H9 (cell line): ENCODE data around the gene CEACAM6. TPM values are rescaled to one million over a fixed set of nuclear protein-coding genes. Genes with fewer than 3 reads are reported as not detected.

Experiments
- DNase-seq: peaks from one replicate; pipeline ENCODE4 v3.0.0-alpha.2; 2017
- H2AFZ ChIP-seq: one replicate; pipeline ENCODE4 v1.6.1; 2013; ENCODE audit warnings: mild to moderate bottlenecking, low read length, control low read depth, moderate library complexity
- H2AK5ac ChIP-seq: 2 replicates; pipeline ENCODE4 v1.6.1; 2013; ENCODE audit warnings: low read length, control low read depth, mixed read lengths; ENCODE audit not compliant: insufficient read length
- H2BK120ac ChIP-seq: one replicate; pipeline ENCODE4 v1.6.1; 2013; ENCODE audit warnings: low read depth, mild to moderate bottlenecking, low read length, control low read depth, inconsistent platforms; ENCODE audit not compliant: poor library complexity, severe bottlenecking
- H2BK12ac ChIP-seq: 2 replicates; pipeline ENCODE4 v1.6.1; 2013; ENCODE audit warnings: low read length, control low read depth, mixed read lengths, low read depth; ENCODE audit not compliant: insufficient read length
- H2BK15ac ChIP-seq: 2 replicates; pipeline ENCODE4 v1.6.1; 2013; ENCODE audit warnings: low read depth, low read length, control low read depth
- H2BK20ac ChIP-seq: one replicate; pipeline ENCODE4 v1.6.1; 2013; ENCODE audit warnings: low read depth, mild to moderate bottlenecking, low read length, control low read depth, inconsistent platforms; ENCODE audit not compliant: poor library complexity, severe bottlenecking
- H2BK5ac ChIP-seq: 2 replicates; pipeline ENCODE4 v1.6.1; 2013; ENCODE audit warnings: low read length, control low read depth, mixed read lengths; ENCODE audit not compliant: insufficient read length
- H3K14ac ChIP-seq: 2 replicates; pipeline ENCODE4 v1.6.1; 2013; ENCODE audit warnings: low read length, control low read depth; ENCODE audit not compliant: insufficient read depth
- H3K18ac ChIP-seq: 2 replicates; pipeline ENCODE4 v1.6.1; 2013; ENCODE audit warnings: low read depth, mild to moderate bottlenecking, mixed read lengths, low read length, control low read depth; ENCODE audit not compliant: insufficient read length
- H3K23ac ChIP-seq: 2 replicates; pipeline ENCODE4 v1.6.1; 2013; ENCODE audit warnings: low read length, control low read depth, mixed read lengths, low read depth; ENCODE audit not compliant: insufficient read length
- H3K23me2 ChIP-seq: 2 replicates; pipeline ENCODE4 v1.6.1; 2013; ENCODE audit warnings: low read depth, mild to moderate bottlenecking, mixed read lengths, low read length, control low read depth; ENCODE audit not compliant: insufficient read length, poor library complexity, severe bottlenecking
- H3K27ac ChIP-seq: 2 replicates; pipeline ENCODE4 v1.5.1; 2013; ENCODE audit warnings: low read length, control low read depth, mixed read lengths, low read depth; ENCODE audit not compliant: insufficient read length
- H3K27me3 ChIP-seq: 2 replicates; pipeline ENCODE4 v1.6.1; 2013; ENCODE audit warnings: low read length, control low read depth, inconsistent platforms; ENCODE audit not compliant: insufficient read depth
- H3K4ac ChIP-seq: 2 replicates; pipeline ENCODE4 v1.6.1; 2013; ENCODE audit warnings: low read depth, mild to moderate bottlenecking, control low read depth, inconsistent platforms, low read length, moderate library complexity
- H3K4me1 ChIP-seq: 2 replicates; pipeline ENCODE4 v1.6.1; 2013; ENCODE audit warnings: low read length, control low read depth, inconsistent platforms; ENCODE audit not compliant: insufficient read depth
- H3K4me2 ChIP-seq: 2 replicates; pipeline ENCODE4 v1.6.1; 2013; ENCODE audit warnings: low read length, control low read depth, mixed read lengths; ENCODE audit not compliant: insufficient read length, insufficient read depth
- H3K56ac ChIP-seq: 2 replicates; pipeline ENCODE4 v1.6.1; 2013; ENCODE audit warnings: low read depth, mild to moderate bottlenecking, mixed read lengths, low read length, control low read depth; ENCODE audit not compliant: insufficient read length
- H3K79me1 ChIP-seq: 2 replicates; pipeline ENCODE4 v1.6.1; 2013; ENCODE audit warnings: low read depth, mild to moderate bottlenecking, moderate library complexity, low read length, control low read depth, inconsistent platforms; ENCODE audit not compliant: insufficient read depth, poor library complexity, severe bottlenecking
- H3K79me2 ChIP-seq: 2 replicates; pipeline ENCODE4 v1.6.1; 2013; ENCODE audit warnings: low read length, control low read depth, inconsistent platforms; ENCODE audit not compliant: insufficient read depth
- H3K9ac ChIP-seq: 2 replicates; pipeline ENCODE4 v1.6.1; 2013; ENCODE audit warnings: low read length, control low read depth, mixed read lengths; ENCODE audit not compliant: insufficient read length; ENCODE audit errors: extremely low read depth
- H3K9me3 ChIP-seq: one replicate; pipeline ENCODE4 v1.6.1; 2013; ENCODE audit warnings: low read depth, low read length, inconsistent platforms; ENCODE audit not compliant: control insufficient read depth
- H3T11ph ChIP-seq: one replicate; pipeline ENCODE4 v1.6.1; 2013; ENCODE audit warnings: mild to moderate bottlenecking, low read length, control low read depth, inconsistent platforms
- H4K20me1 ChIP-seq: one replicate; pipeline ENCODE4 v1.6.1; 2013; ENCODE audit not compliant: control insufficient read depth, insufficient read length, insufficient read depth
- H4K5ac ChIP-seq: 2 replicates; pipeline ENCODE4 v1.6.1; 2013; ENCODE audit warnings: low read depth, mild to moderate bottlenecking, mixed read lengths, low read length, control low read depth; ENCODE audit not compliant: insufficient read length
- H4K8ac ChIP-seq: replicated peaks from 2 replicates; pipeline ENCODE4 v1.6.1; 2013; ENCODE audit warnings: low read length, control low read depth, mixed read lengths, low read depth; ENCODE audit not compliant: insufficient read length
- H4K91ac ChIP-seq: 2 replicates; pipeline ENCODE4 v1.6.1; 2013; ENCODE audit warnings: low read depth, mild to moderate bottlenecking, moderate library complexity, mixed read lengths, low read length, control low read depth; ENCODE audit not compliant: insufficient read length
- H3K27ac Mint-ChIP-seq, 3 experiments: 2 replicates in 2 of 3; 3 replicates in 1 of 3; pipeline ENCODE4 v1.8.0; 2020 to 2021; ENCODE audit warnings: mixed read lengths in 3 of 3, mild to moderate bottlenecking in 1 of 3, moderate library complexity in 1 of 3
- H3K27me3 Mint-ChIP-seq: 2 replicates; pipeline ENCODE4 v1.8.0; 2021; ENCODE audit warnings: low read depth, mild to moderate bottlenecking, moderate library complexity, mixed read lengths
- H3K36me3 Mint-ChIP-seq, 3 experiments: 2 replicates in 2 of 3; 3 replicates in 1 of 3; pipeline ENCODE4 v1.8.0; 2020 to 2021; ENCODE audit warnings: low read depth in 3 of 3, mixed read lengths in 3 of 3; ENCODE audit not compliant: insufficient read depth in 1 of 3
- H3K4me1 Mint-ChIP-seq, 2 experiments: 2 replicates each; pipeline ENCODE4 v1.8.0; 2020; ENCODE audit warnings: mixed read lengths in 2 of 2
- H3K4me3 Mint-ChIP-seq, 2 experiments: 2 replicates in 1 of 2; 3 replicates in 1 of 2; pipeline ENCODE4 v1.8.0; 2020 to 2021; ENCODE audit warnings: mild to moderate bottlenecking in 2 of 2, mixed read lengths in 2 of 2, moderate library complexity in 1 of 2
- H3K9me3 Mint-ChIP-seq, 2 experiments: 2 replicates in 1 of 2; 3 replicates in 1 of 2; pipeline ENCODE4 v1.8.0; 2020; ENCODE audit warnings: mild to moderate bottlenecking in 2 of 2, mixed read lengths in 2 of 2, moderate library complexity in 1 of 2
- CTCF ChIP-seq: fragments of 200-600 bp; sonication (generic); conservative IDR thresholded peaks from 3 replicates; pipeline ENCODE4 v1.8.0; 2021; ENCODE audit warnings: antibody characterized with exemption, mild to moderate bottlenecking
- WGBS: extraction: QIAGEN DNeasy Blood & Tissue Kit; methylation state at CpG from one replicate; pipeline ENCODE4 v1.1.7; 2013; ENCODE audit warnings: missing lambda C conversion rate, low lambda C conversion rate, mixed read lengths; ENCODE audit not compliant: insufficient read length; ENCODE audit errors: extremely low coverage; 5-methylcytosine and 5-hydroxymethylcytosine counted together
- total RNA-seq: library from RNA; stranded (reverse); gene quantifications from 2 replicates; pipeline ENCODE4 v1.2.1, GENCODE V29; 2021

CEACAM6 gene
- total RNA-seq, 1 experiment from 2014 or later = not detected

- Mint-ChIP-seq H3K4me1 (no peaks in the 10 kb centered on the region), H3K27ac (no peak overlapping the region), H3K9me3 (peaks cover 20 to 85% of the 10 kb centered on the region in 2 experiments), H3K27me3 (peaks cover 7% of the 10 kb centered on the region), H3K4me3 (no peak overlapping the region), H3K36me3 (peaks cover 0 to 24% (median 2%) of the 10 kb centered on the region in 3 experiments; a peak in 4 of 7 replicates)
- WGBS = no CpG with 5 or more reads among the region's 3 CpGs
- Histone ChIP-seq H3K56ac (no peak overlapping the region), H3K9me3 (no peaks in the 10 kb centered on the region), H4K20me1 (no peaks in the 10 kb centered on the region), H3K4me2 (no peak overlapping the region), H2BK15ac (no peak overlapping the region), H2AK5ac (no peak overlapping the region), H3K18ac (no peak overlapping the region), H3K27me3 (no peaks in the 10 kb centered on the region), H2BK20ac (no peak overlapping the region), H4K8ac (no peak overlapping the region), H3K14ac (no peak overlapping the region), H2AFZ (no peak overlapping the region), H2BK5ac (no peak overlapping the region), H2BK120ac (no peak overlapping the region), H3K23ac (no peak overlapping the region), H2BK12ac (no peak overlapping the region), H3K4me1 (no peaks in the 10 kb centered on the region), H3K4ac (no peak overlapping the region), H3K27ac (no peak overlapping the region), H3K9ac (no peak overlapping the region), H3K79me2 (no peaks in the 10 kb centered on the region), H4K91ac (no peak overlapping the region), H3K23me2 (no peaks in the 10 kb centered on the region), H3K79me1 (no peaks in the 10 kb centered on the region), H3T11ph (no peak overlapping the region), H4K5ac (no peak overlapping the region)
- DNase-seq = no peak
- no peak for TF ChIP-seq CTCF
Measured at GRCh38 chr19:41804336-41804735, 49.0 kb downstream of the CEACAM6 start.
